Measurements from ENCODE around the gene CHCHD10.
"Not testable (repeated sequence)": the region's sequence is repeated elsewhere in the genome, so short reads cannot be mapped to it uniquely, and the experiment has no call there.

CHCHD10 gene

GRCh38 chr22:23750367-23750713 is 17.4 kb downstream of the CHCHD10 start:
- DNase-seq (ENCODE audit: low read depth, low spot score): no peak

DNA sequence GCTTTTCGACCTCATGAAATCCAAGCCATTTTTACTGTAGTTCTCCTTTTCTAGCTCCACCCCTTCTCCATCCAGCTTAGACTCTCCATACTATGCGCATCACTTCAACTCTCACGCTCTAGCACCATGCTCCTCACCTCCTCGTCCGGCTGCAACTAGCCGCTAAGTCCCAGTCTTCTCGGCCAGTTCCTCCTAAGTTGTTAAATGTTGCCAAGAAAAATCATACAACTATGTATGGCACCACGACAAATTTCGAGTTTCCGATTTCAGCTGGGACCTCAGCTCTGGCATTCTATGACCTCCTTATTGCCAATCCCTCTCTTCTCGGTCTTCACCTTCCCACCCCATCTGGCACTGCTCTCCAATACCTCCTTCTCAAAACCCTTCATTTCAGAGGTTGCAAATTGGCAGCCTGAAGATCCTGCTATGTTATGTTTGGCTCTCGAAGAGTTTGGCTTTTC is 17.9 kb downstream of the CHCHD10 start:
- DNase-seq (ENCODE audit: low read depth, low spot score): no peak

- DNase-seq (ENCODE audit: low read depth, low spot score): no peak
Observed at GRCh38 chr22:23745791-23746190, 22.0 kb downstream of the CHCHD10 start.

- no peak for DNase-seq (ENCODE audit: low read depth, low spot score)
Observed at GRCh38 chr22:23744485-23744884, 23.3 kb downstream of the CHCHD10 start.

DNA sequence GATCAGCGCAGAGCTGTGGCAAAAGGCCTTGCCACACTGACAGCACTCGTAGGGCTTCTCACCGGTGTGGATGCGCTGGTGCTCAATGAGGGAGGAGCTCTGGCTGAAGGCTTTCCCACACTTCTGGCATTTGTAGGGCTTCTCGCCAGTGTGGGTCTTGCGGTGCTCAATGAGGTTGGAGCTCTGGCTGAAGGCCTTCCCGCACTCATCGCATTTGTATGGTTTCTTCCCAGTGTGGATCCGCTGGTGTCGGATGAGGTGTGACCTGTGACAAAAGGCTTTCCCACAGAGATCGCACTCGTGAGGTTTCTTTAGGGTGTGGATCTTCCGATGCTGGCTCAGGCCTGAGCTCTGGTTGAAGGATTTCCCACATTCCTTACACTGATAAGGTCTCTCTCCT is 23.8 kb downstream of the CHCHD10 start:
- no peak for DNase-seq (ENCODE audit: low read depth, low spot score)

GRCh38 chr22:23743303-23743705 is 24.5 kb downstream of the CHCHD10 start:
- DNase-seq (ENCODE audit: low read depth, low spot score): peak; percentile 40

- DNase-seq (ENCODE audit: low read depth, low spot score): no peak
Observed at GRCh38 chr22:23742505-23743264, 25.1 kb downstream of the CHCHD10 start.

DNA sequence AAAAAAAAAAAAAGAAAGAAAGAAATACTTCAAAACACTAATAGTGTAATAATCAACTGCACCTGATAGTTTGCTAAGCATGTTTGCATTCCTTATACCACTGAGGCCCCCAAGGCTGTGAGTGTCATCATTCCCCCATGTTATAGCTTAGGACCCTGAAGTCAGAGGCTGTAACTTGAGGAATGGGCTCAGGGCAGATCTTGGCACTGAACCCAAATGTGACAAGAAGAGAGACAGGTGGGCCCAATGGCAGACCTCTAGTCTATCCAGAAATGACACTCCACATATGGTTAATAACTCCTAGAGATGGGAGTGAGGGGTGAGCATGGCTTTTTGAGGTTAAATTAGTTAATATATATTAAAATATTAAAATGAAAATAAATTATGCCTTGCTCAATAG is 30.1 kb downstream of the CHCHD10 start:
- DNase-seq (ENCODE audit: low read depth, low spot score): no peak

DNA sequence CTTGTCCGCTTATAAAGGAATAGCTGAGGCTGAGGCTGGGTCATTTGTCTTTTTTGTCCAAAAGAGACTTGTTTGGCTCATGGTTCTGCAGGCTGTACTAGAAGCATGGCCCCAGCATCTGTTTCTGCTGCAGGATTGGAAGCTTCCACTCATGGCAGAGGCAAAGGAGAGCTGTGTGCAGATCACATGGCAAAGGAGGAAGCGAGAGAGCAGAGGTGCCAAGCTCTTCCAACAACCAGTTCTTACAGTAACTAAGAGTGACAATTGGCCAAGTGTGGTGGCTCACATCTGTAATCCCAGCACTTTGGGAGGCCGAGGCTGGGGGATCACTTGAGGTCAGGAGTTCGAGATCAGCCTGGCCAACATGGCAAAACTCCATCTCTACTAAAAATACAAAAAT is 39.7 kb downstream of the CHCHD10 start:
- DNase-seq (ENCODE audit: low read depth, low spot score): not testable (repeated sequence)

DNA sequence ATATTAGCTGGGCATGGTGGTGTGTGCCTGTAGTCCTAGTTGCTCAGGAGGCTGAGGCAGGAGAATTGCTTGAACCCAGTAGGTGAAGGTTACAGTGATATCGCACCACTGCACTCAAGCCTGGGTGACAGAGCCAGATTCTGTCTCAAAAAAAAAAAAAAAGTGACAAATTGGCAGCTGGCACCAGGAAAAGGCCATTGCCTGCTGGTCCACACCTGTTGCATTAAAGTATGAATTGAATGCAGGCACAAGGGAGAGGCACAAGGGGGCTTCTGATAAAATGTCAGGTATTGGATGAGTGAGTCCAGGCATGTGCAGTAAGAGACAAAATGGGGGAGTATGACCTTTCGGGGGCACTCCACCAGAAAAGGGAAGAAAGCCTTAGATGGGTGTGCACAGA is 45.0 kb downstream of the CHCHD10 start:
- DNase-seq (ENCODE audit: low read depth, low spot score): no peak

DNA sequence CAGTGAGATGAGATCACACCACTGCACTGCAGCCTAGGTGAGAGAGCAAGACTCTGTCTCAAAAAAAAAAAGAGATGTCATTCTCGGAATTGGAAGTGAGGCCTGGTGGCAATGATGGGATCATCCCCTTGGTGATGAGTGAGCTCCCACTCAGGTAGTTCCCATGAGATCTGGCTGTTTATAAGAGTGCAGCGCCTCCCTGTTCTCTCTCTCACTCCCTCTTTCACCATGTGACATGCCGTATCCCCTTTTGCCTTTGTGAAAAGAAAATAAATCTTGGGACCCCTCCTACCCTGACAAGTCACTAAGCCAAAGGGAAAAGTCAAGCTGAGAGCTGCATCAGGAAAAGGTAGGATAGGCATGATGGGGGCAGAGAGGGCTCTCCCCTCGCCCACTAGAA is 45.6 kb downstream of the CHCHD10 start:
- DNase-seq (ENCODE audit: low read depth, low spot score): no peak

DNA sequence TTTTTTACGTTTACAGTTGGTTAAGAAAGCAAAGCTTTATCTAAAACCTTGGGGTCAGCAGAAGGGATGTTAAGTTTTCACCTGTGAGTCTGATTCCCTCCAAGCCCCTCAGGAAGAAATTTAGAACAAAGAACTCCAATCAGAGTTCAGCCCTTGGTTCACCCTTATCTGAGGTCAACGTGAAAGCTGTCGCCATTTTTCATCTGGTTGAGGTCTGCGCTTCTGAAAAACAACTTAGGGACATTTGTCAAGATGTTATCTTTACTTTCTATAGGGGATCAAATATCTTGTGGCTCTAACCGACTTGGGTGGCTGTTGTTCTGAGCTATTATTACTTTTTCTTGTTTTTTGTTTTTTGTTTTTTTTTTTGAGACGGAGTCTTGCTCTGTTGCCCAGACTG is 46.9 kb downstream of the CHCHD10 start:
- DNase-seq (ENCODE audit: low read depth, low spot score): no peak

DNA sequence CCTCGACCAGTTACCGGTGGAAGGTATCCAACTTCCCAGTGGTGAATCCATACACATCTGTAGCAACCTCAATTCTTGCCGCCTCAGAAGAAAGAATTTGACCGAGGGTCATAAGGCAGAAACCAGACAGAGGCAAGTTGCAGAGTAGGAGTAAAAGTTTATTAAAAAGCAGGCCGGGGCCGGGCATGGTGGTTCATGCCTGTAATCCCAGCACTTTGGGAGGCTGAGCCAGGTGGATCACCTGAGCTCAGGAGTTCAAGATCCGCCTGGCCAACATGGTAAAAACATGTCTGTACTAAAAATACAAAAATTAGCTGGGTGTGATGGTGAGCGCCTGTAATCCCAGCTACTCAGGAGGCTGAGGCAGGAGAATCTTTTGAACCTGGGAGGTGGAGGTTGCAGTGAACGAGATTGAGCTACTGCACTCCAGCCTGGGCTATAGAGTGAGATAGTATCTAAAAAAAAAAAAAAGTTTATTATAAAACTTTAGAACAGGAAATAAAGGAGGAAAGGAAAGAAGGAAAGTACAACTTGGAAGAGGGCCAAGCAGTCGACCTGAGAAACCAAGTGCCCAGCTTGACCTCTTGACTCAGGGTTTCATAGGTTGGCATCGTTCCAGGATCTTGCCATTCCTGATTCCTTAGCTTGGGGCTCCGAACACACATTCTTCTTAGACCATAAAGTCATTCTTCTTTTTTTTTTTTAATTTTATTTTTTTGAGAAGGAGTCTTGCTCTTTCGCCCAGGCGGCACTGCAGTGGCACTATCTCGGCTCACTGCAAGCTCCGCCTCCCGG is 49.2 kb downstream of the CHCHD10 start:
- DNase-seq (ENCODE audit: low read depth, low spot score): no peak

GRCh38 chr22:23716811-23717801 is 50.7 kb downstream of the CHCHD10 start:
- peak; percentile 57 for DNase-seq (ENCODE audit: low read depth, low spot score)

Measured in smooth muscle cell of the brain vasculature (primary cell).